Effector CD8-positive, alpha-beta T cell (primary cell): ENCODE measurements around the gene C17orf113.
A peak's percentile ranks its signal among the peaks of the same experiment; 100 is the strongest.
"Not testable (repeated sequence)": the region's sequence is repeated elsewhere in the genome, so short reads cannot be mapped to it uniquely, and the experiment has no call there.

ENCODE experiments used
- DNase-seq: peaks from one replicate; lab custom pipeline; 2025; lab: John Stamatoyannopoulos, UW

The C17orf113 gene

DNA sequence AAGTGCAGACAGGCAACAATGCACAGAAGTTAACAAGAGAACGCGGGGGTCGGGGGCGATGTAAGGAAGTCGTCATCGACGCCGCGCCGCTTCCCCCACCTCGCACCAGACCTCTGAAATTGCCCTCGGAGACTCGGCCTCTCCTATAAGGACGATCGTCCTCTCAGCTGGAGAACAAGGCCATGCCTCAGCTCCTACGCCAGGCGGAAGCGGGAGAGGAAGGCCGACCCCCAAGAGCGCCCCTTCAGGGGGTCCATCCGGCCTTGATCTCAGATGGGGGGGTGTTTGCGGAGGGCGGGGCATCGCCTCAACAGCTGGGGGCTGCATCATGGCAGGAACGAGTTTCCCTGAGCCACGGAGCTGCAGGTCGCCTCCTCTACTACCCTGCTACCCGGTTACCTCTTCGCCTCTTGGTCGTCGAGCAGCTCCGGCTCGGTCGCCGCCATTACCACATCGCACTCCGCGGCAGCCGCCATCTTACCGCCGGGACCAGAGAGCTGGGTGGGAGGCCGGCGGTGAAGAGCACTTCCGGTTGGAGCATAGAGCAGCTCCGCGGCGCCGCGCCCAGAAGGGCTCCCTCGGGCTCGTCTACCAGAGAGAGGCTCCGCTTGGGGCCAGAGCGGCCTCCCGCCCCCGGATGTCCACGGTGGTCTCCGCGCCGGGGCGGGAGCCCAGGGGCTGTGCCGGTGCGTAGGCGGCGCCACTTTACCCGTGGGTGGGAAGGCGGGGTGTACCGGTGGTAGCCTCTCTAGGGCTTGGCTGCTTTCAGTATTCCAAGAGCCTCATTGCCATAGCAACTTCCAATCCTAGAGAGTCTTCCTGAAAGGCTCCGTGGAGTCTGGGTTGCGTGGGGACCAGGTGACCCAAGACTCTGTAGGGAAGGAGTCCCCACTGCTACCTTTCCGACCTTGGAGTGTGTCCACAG lies 33.2 kb downstream of the C17orf113 start, which contains the start of gene DNAJC7:
Gene DNAJC7 (minus strand): TSS at position 499 of the 925 bp plus-strand sequence. CDS start 23 bp downstream, at position 476.
- peak; percentile 69 for DNase-seq

DNA sequence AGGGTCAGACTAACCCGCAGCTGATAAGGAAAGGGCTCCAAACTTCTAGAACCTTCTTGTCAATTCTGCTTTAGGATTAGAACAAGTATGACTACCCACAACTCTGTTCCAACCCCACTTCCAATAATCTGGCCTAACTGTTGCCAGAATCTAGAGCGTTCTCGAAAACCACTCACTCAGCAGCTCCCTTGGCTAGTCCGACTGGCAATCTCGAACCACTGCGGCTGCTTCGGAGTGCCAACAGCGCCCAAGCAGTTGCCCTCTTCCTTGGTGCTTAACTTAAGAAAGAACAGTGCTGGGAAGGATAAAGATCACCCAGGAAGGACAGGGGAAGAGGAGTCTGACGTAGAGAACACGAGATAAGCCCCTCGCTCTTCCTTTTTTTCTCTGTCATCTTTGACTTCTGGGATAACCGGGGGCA lies 34.0 kb downstream of the C17orf113 start:
- no peak for DNase-seq

DNA sequence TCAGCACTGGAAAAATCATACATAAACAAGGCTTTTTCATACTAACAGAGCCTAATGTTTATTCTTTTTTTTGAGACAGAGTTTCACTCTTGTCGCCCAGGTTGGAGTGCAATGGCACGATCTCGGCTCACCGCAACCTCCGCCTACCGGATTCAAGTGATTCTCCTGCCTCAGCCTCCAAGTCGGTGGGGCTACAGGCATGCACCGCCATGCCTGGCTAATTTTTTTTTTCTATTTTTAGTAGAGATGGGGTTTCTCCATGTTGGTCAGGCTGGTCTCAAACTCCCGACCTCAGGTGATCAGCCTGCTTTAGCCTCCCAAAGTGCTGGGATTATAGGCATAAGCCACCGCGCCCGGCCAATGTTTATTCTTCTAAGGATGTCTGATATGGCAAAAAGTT lies 36.7 kb downstream of the C17orf113 start:
- DNase-seq = not testable (repeated sequence)

DNA sequence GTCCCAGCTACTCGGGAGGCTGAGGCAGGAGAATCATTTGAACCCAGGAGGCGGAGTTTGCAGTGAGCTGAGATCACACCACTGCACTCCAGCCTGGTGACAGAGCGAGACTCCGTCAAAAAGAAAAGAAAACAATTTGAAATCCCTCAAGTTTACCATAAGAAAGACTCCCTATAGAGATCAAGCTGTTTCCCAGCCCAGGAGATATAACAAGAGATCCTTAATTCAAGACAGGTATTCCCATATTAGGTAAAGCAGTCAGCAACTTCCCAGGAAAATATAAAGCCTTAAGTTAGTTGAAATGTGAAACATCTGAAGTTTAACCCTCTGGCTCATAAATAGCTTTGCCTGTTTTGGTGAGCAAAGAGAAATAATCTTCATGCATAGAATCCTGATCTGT lies 38.0 kb downstream of the C17orf113 start:
- DNase-seq = not testable (repeated sequence)

DNA sequence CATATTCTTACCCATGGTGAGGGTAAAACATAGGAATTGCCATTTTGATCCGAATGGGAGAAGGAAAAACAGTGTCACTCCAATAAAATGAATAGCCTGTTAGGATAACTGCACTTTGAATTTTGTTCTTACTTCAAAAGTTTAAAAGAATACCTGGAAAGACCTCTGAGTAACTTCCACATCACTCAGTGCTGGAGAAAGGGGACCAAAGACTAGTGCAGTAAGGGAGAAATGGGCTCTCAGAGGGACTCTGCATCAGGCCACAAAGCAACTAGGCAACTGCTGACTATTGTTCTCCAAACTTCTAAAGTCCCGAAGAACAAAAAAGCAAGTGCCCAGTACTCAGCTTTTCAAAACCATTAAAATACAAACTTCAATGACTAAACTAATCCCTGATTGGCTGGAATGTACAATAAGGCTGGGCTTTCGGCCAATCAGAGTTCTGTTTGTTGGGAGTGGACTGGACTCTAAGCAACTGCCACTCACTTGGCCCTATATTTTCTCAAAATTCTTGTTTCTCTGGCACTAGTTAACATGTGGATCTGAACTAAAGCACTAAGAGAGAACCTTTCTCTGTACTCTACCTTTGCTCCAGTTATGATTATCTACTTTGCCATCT lies 39.4 kb downstream of the C17orf113 start:
- no peak for DNase-seq

DNA sequence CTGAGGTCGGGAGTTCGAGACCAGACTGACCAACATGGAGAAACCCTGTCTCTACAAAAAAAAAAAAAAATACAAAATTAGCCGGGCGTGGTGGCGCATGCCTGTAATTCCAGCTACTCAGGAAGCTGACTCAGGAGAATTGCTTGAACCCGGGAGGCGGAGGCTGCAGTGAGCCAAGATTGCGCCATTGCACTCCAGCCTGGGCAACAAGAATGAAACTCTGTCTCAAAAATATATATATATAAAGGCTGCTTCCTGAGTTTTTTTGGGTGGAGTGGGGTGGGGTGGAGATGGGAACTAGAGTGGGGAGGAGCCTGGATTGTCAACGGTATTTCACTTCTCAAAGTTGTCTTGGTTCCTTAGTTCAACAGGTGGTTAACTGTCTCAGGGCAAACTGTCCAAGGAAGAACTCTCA lies 40.1 kb downstream of the C17orf113 start:
- not testable (repeated sequence) for DNase-seq

DNA sequence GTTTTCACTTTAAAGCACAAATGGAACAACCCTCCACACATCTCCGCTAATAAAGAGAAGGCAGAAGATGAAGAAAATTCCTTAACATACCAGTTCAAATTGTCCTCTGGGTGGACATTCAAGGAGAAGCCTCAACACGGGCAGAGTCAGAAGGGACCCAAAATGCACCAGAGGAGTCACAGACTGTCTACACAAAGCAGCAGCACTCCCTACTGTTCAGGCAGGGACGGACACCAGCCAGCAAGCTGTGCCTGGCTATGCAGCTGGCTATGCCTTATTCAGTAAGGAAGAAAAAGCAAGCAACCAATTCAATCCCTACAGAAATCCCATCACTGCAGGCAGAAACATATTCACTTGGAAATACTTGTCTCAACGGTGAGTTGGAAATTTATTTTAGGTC lies 41.2 kb downstream of the C17orf113 start:
- no peak for DNase-seq

DNA sequence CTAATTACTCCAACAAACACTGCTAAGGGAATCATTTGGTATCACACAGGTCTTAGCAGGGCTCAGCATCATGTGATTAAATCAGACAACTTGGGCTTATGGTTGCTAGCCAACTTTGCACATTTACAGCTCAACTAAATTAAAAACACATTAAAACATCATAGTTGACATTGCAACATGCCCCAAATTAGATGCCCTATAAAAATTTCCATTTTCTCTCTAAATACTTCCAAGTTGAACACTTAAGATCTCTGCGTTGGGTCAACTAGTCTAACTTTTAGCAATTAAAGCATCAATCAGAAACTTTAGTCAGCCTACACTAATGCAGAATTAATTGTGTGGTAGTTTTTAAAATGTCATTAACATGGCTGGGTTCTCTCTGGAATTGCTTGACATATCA lies 45.2 kb downstream of the C17orf113 start:
- no peak for DNase-seq

DNA sequence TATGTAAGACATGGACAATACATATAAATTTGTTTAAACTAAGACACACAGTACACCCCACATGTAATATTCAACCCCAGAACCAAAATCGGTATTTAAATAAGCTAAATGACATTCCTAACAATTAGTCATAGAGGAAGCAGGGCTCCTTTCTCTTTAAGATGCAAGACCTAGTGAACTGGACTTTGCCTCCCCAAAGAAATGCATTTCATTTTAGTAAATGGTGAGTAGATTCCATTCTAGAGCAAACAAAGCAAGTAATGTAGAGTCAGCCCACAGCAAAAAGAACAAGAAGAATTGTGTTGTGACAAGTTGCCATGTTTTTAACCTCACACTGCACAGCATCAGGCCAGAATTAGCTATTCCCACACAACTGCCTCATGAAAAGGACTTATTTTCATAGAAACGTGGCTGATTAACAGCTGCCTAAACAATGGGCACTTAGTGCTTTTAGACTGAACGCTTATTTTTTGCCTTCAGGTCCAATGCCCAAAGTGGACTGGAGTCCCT lies 47.6 kb downstream of the C17orf113 start:
- no peak for DNase-seq

DNA sequence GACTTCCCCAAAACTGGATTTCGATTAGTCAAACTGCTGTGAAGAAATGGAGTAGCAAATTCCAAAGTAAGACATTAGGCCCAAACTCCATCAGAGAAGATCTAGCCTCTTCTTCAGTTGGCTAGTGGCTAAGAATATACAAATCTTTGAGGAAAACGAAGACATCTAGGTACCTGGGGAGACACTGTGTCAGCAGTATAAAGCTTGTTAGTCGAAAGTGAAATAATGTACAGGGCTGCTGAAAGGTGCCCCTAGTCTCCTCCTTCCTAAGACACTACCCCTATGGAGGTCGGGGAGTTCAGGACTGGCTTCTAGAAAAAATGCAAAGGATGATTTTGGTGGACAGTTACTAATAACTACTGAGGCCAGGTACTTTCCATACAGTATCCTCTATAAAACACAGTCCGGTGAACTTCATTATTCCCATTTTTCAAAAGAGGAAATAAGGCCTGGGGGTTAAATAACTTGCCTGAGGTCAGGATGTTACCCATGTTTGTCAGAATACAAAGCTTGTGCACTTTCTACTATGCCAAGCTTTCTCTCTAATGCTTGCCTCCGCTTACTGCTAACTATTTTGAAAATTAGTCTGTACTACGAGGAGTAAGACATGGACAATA lies 48.1 kb downstream of the C17orf113 start:
- DNase-seq = no peak

DNA sequence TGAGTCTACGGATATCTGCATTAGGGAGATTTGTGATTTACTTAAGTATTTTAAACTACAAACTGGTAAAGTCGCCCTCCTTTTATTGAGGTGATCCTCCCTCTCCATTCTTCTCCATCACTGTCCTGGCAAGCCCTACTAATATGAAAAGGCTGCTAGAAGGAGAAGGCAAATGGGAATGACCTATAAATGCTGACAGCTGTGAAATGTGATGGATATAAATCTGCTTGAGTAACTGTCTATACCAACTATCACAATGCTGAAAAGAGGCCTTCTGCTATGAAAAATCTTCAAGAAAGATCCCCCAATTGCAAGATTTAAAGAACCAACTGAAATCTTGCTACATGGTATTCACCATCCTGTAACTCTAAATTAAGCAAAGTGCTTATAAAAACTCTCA lies 48.7 kb downstream of the C17orf113 start:
- DNase-seq = no peak

DNA sequence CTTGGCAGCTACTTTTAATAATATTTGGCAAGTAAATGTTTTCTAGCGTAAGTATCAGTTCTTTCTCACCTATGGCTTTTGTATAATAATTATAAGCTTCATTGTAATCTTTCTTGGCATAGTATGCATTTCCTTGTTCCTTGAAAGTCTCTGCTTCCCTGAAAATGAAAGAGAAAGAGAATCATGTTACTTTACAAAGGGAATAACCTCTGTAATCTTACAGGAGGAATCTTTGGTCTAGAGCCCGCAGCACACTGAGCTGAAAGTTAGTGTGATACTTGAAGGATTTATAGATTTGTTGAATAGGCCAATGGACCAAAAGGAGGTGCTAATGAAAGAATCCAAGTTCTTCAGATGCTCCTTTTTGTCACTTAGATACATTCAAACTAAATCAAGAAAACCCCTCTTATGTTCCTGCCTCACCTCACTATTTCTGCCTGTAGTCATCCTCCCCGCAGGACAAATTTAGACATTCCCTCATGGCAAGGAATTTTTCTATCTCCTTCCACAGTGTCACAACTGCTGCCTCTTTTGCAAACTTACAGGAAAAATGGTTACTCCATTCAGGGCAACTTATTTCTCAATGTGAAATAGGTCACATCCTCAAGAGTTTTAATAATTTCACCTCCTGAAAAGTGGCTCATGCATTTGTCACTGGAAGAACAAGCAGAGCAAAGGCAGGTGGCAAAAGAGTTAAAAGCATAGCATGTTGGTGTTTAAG lies 49.8 kb downstream of the C17orf113 start:
- no peak for DNase-seq

DNA sequence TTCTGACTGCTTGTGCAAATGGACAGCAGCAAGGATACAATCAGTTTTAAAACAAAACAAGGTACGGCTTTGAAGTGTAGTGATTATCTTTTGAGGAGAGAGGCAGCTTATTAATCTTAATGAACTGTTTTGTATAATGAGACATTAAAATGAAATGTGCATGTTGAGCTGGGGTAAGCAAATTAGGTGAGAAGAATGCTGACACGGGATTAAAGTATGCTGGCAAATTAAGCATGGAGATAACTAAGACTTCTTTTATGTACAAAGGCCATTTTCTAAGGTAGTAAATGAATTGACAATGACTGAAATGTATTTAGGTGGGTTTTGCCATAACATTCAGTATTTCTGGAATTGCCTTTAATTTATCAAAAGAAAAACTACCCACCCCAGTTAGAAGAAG lies 51.9 kb downstream of the C17orf113 start:
- DNase-seq = no peak

DNA sequence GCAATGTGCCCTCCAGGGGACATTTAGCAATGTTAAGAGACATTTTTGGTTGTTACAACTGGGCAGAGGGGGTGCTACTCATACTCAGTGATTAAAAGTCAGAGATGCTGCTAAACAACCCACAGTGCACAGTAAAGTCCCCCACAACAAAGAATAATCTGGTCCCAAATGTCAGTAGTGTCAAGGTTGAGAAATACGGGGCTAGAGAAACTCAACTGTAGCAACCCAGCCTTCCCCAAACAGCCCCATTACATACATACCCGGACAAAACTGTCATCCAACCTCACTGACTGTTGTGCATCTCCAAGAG lies 53.6 kb downstream of the C17orf113 start:
- no peak for DNase-seq

DNA sequence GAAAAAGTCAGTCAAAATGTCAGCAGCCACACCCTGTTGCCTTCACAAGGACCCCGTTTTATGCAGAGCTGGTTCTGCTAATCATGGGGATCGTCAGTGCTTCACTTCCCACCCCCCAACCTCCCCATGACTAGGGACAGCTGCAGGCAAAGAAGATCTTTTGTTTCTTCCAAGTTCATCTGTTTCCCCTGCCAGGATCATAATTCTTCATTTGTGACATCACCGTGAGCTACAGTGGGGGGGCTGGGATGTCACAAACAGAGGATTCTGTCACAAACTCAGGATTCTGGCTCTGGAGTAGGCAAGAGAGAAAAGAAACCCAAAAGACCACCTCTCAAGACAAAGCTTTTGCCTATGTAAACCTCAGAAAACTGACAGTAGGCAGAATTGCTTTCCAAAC lies 57.8 kb downstream of the C17orf113 start:
- DNase-seq = no peak

DNA sequence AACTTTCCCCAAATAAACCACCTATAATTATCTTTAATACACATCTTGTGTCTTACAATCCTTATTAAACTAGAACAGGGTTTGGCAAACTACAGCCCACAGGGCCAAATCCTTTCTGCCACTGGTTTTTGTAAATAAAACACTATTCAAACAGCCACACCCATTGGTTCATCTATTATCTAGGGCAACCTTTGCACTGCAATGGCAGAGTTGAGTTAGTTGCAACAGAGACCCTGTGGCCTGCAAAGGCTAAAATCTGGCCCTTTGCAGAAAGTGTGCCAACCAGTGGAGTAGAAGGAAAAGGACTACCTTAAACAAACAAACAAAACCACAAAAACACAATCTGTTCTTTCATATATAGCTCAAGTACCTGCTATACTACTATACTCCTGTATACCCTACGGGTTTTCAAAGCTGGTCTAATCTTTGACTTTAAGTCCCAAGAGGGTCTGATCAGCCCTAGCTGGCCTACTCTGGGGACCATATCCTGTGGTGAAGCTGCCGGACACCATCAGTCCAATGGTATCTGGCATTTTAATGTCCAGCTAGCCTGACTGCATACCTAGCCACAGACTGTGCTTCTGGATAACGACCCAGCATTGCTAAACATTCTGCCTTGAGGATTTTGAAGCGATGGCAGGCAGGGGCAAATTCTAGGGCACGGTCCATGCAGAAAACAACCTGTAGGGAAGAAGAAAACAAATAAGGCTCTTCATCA lies 60.5 kb downstream of the C17orf113 start:
- DNase-seq = no peak

DNA sequence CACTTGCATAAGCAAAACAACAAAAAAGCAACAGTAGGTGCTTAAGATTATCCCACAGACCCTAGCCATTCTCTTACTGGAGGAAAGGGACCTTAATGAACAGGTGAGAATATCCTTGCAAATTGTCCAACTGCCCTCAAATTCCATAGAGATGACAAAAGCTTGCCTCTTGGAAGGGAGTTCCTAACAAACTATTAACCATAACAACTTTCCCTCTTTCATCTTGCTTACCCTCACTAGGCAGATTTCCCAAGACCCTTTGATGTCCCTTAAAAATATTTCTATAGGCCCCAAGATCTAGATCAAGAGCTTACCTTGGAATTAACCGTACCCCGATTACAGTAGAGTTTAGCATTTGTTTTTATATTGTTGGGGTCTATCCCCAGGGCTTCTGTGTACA lies 62.0 kb downstream of the C17orf113 start:
- no peak for DNase-seq
